Endometrium (tissue), 2 donors: ENCODE results near the gene TTL.
"Not testable (repeated sequence)": the region's sequence is repeated elsewhere in the genome, so short reads cannot be mapped to it uniquely, and the experiment has no call there.

Experiments used
- FAIRE-seq: peaks from 2 replicates; lab custom pipeline; 2012; peaks lifted over from hg19 to GRCh38; lab: Jason Lieb, UNC
- donor health status: control.
- donor health status: control.

The TTL gene

GRCh38 chr2:112474844-112475486 lies 7.0 kb upstream of the TTL start:
- no peak for FAIRE-seq

- FAIRE-seq = no peak
These were observed 5.5 kb upstream of the TTL start for GRCh38 chr2:112476434-112476833.

- no peak for FAIRE-seq
These were observed 1.4 kb upstream of the TTL start for GRCh38 chr2:112480530-112481049.

GRCh38 chr2:112481050-112481527 lies 867 bp upstream of the TTL start:
- FAIRE-seq = no peak

- no peak for FAIRE-seq
These were observed 519 bp downstream of the TTL start for GRCh38 chr2:112482309-112483041.

GRCh38 chr2:112483042-112483473 lies 1.1 kb downstream of the TTL start:
- FAIRE-seq = no peak

- FAIRE-seq = no peak
These were observed 1.9 kb downstream of the TTL start for GRCh38 chr2:112483831-112484230.

GRCh38 chr2:112485849-112486248 lies 3.9 kb downstream of the TTL start:
- no peak for FAIRE-seq

GRCh38 chr2:112486895-112487294 lies 4.9 kb downstream of the TTL start:
- FAIRE-seq = no peak

GRCh38 chr2:112487444-112487961 lies 5.5 kb downstream of the TTL start:
- no peak for FAIRE-seq

GRCh38 chr2:112488201-112488600 lies 6.2 kb downstream of the TTL start:
- FAIRE-seq = no peak

- no peak for FAIRE-seq
These were observed 10.0 kb downstream of the TTL start for GRCh38 chr2:112491946-112492345.

GRCh38 chr2:112493048-112493447 lies 11.1 kb downstream of the TTL start:
- FAIRE-seq = no peak

GRCh38 chr2:112493858-112494648 lies 12.1 kb downstream of the TTL start:
- FAIRE-seq = no peak

GRCh38 chr2:112494828-112495227 lies 12.9 kb downstream of the TTL start:
- no peak for FAIRE-seq

- FAIRE-seq = not testable (repeated sequence)
These were observed 13.9 kb downstream of the TTL start for GRCh38 chr2:112495878-112496277.

GRCh38 chr2:112500850-112501484 lies 19.0 kb downstream of the TTL start:
- not testable (repeated sequence) for FAIRE-seq

GRCh38 chr2:112509239-112509998 lies 27.5 kb downstream of the TTL start:
- FAIRE-seq = not testable (repeated sequence)

GRCh38 chr2:112516801-112517200 lies 34.8 kb downstream of the TTL start:
- FAIRE-seq = no peak

GRCh38 chr2:112518807-112519206 lies 36.9 kb downstream of the TTL start:
- no peak for FAIRE-seq

- FAIRE-seq = no peak
These were observed 37.5 kb downstream of the TTL start for GRCh38 chr2:112519506-112519905.
